ENCODE results near the gene EHF. TPM values are rescaled to one million over a fixed set of nuclear protein-coding genes. Genes with fewer than 3 reads are reported as not detected.

The EHF gene
- total and polyA plus RNA-seq, 2 of the 13 experiments (the other 11 are each of a cell fraction or from before 2014, with no cell fraction given) = 0.04 to 0.46 TPM

GRCh38 chr11:34667810-34668582 is 47.1 kb downstream of the EHF start (continued):
- TF ChIP-seq TCF12 (IDR thresholded peaks at IDR 0.05) = no peak
- TF ChIP-seq TCF12 (CRISPR knock-in tag; IDR thresholded peaks at IDR 0.05) = no peak
- TF ChIP-seq HMGXB3 (CRISPR knock-in tag; IDR thresholded peaks at IDR 0.05; ENCODE audit: borderline replicate concordance) = peak; percentile 77; the same call in 1 of the 2 replicates
- TF ChIP-seq POGZ (CRISPR knock-in tag; IDR thresholded peaks at IDR 0.05) = peak; percentile 71
- 0 out of 2 replicates have a peak, but pooled peaks have one; percentile 47 for TF ChIP-seq ZSCAN29 (CRISPR knock-in tag; conservative IDR thresholded peaks at IDR 0.05)
- TF ChIP-seq TBX3 (IDR thresholded peaks at IDR 0.05; ENCODE audit: borderline replicate concordance) = peak; percentile 99
- no peak for TF ChIP-seq ZNF737 (CRISPR knock-in tag; IDR thresholded peaks at IDR 0.05; ENCODE audit: borderline replicate concordance)
- TF ChIP-seq NR2F2 (IDR thresholded peaks at IDR 0.05; ENCODE audit: borderline replicate concordance, low read depth) = peak; percentile 89
- no peak for TF ChIP-seq ZNF432 (CRISPR knock-in tag; IDR thresholded peaks at IDR 0.05; ENCODE audit: borderline replicate concordance)
- no peak for TF ChIP-seq U2AF2 (IDR thresholded peaks at IDR 0.05; ENCODE audit: low read depth, low read length)
- no peak for TF ChIP-seq ZNF382 (CRISPR knock-in tag; IDR thresholded peaks at IDR 0.05; ENCODE audit: borderline replicate concordance)
- TF ChIP-seq RXRA (CRISPR knock-in tag; IDR thresholded peaks at IDR 0.05) = peak; percentile 59; the same call in 1 of the 2 replicates
- no peak for TF ChIP-seq HNRNPUL1 (IDR thresholded peaks at IDR 0.05; ENCODE audit: low read depth, low read length)
- no peak for TF ChIP-seq RFXAP (CRISPR knock-in tag; IDR thresholded peaks at IDR 0.05; ENCODE audit: borderline replicate concordance)
- no peak for TF ChIP-seq ONECUT2 (CRISPR knock-in tag; IDR thresholded peaks at IDR 0.05)
- no peak for TF ChIP-seq ELF1 (CRISPR knock-in tag; IDR thresholded peaks at IDR 0.05)
- no peak for TF ChIP-seq POLR2G (IDR thresholded peaks at IDR 0.05; ENCODE audit: low read depth, low read length)
- TF ChIP-seq ARID3A (IDR thresholded peaks at IDR 0.05; ENCODE audit: low read depth, low read length) = peak; percentile 69
- no peak for TF ChIP-seq CAMTA2 (CRISPR knock-in tag; IDR thresholded peaks at IDR 0.05; ENCODE audit: borderline replicate concordance)
- no peak for TF ChIP-seq ZNF567 (CRISPR knock-in tag; IDR thresholded peaks at IDR 0.05; ENCODE audit: borderline replicate concordance)
- TF ChIP-seq TEAD3 (CRISPR knock-in tag; optimal IDR thresholded peaks at IDR 0.05; ENCODE audit: borderline replicate concordance) = peak; percentile 85
- no peak for TF ChIP-seq ZNF761 (CRISPR knock-in tag; conservative IDR thresholded peaks at IDR 0.05)
- TF ChIP-seq ZBTB37 (CRISPR knock-in tag; IDR thresholded peaks at IDR 0.05) = no peak
- no peak for TF ChIP-seq ZFP90 (CRISPR knock-in tag; IDR thresholded peaks at IDR 0.05; ENCODE audit: borderline replicate concordance)

All from HepG2 (cell line).